Lower lobe of right lung (tissue), 2 donors: Measurements from ENCODE around the gene ANXA3. TPM values are rescaled to one million over a fixed set of nuclear protein-coding genes. Genes with fewer than 3 reads are reported as not detected.
"Not testable (repeated sequence)": the region's sequence is repeated elsewhere in the genome, so short reads cannot be mapped to it uniquely, and the experiment has no call there.

Source experiments
- ATAC-seq, 2 donors: fragments of 200-7000 bp; cut with Tn5 transposase; one replicate each; pipeline ENCODE4 v1.9.1; 2020 to 2022; ENCODE audit warnings: mild to moderate bottlenecking in 2 of 2, moderate library complexity in 2 of 2
- DNase-seq: peaks from one replicate; pipeline ENCODE4 v3.0.0-alpha.2; 2020
- H3K27ac ChIP-seq: fragments of 200-600 bp; one replicate; pipeline ENCODE4 v1.8.0; 2022
- H3K27me3 ChIP-seq: fragments of 200-600 bp; one replicate; pipeline ENCODE4 v1.8.0; 2022; ENCODE audit warnings: low read depth
- H3K36me3 ChIP-seq: fragments of 200-600 bp; one replicate; pipeline ENCODE4 v1.8.0; 2022; ENCODE audit warnings: mild to moderate bottlenecking
- H3K4me1 ChIP-seq: fragments of 200-600 bp; one replicate; pipeline ENCODE4 v1.8.0; 2022
- H3K4me3 ChIP-seq: fragments of 200-600 bp; one replicate; pipeline ENCODE4 v1.8.0; 2022; ENCODE audit warnings: mild to moderate bottlenecking
- H3K9me3 ChIP-seq: fragments of 200-600 bp; one replicate; pipeline ENCODE4 v1.8.0; 2022
- intact Hi-C: fragments of 100-400 bp; cut with DNase I; formaldehyde crosslinking; loops from one replicate; pipeline ENCODE4 v1.11.0; 2022
- total RNA-seq: library from RNA; stranded (reverse); fragmentation: NEBNext Ultra II Directional; extraction: Animal tissue kit (Norgen Biotek cat#: 25700); gene quantifications from one replicate; pipeline ENCODE4 v1.2.1, GENCODE V29; 2021
- TF ChIP-seq, protein P1 (sequence below): fragments of 200-600 bp; IDR thresholded peaks from one replicate; pipeline ENCODE4 v1.8.0; 2022; ENCODE audit warnings: antibody characterized with exemption, mild to moderate bottlenecking
- donor health status: DM: no; HTN: yes; CAD: no; lungs with severe emphysema.

ANXA3 gene
- total RNA-seq, 1 donor from 2014 or later = 148 TPM

DNA sequence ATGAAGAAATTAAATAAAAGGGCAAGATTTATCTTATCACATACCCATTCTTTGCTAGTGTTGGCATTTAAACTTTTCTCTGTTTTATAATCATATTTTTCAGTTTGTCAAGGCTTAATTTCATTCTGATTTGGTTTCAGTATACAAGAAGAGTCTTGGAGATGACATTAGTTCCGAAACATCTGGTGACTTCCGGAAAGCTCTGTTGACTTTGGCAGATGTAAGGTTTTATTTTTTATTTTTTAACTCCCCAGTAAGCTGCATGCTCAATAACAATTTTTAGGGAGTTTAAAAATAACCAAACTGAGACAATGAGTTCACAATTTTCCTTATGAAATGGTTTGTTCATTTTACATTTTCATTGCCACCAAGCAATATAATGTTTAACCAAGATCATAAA lies 39.8 kb downstream of the ANXA3 start:
- no peak overlapping the region for H3K27ac ChIP-seq
- H3K36me3 ChIP-seq = peaks cover 38% of the 10 kb centered on the region
- no peak overlapping the region for H3K4me3 ChIP-seq
- intact Hi-C loops = no loop called here
- H3K9me3 ChIP-seq = no peaks in the 10 kb centered on the region
- no peaks in the 10 kb centered on the region for H3K4me1 ChIP-seq
- no peak for DNase-seq
- TF ChIP-seq, protein P1, sequence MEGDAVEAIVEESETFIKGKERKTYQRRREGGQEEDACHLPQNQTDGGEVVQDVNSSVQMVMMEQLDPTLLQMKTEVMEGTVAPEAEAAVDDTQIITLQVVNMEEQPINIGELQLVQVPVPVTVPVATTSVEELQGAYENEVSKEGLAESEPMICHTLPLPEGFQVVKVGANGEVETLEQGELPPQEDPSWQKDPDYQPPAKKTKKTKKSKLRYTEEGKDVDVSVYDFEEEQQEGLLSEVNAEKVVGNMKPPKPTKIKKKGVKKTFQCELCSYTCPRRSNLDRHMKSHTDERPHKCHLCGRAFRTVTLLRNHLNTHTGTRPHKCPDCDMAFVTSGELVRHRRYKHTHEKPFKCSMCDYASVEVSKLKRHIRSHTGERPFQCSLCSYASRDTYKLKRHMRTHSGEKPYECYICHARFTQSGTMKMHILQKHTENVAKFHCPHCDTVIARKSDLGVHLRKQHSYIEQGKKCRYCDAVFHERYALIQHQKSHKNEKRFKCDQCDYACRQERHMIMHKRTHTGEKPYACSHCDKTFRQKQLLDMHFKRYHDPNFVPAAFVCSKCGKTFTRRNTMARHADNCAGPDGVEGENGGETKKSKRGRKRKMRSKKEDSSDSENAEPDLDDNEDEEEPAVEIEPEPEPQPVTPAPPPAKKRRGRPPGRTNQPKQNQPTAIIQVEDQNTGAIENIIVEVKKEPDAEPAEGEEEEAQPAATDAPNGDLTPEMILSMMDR = no peak
- H3K27me3 ChIP-seq = no peaks in the 10 kb centered on the region
- ATAC-seq = no peak

DNA sequence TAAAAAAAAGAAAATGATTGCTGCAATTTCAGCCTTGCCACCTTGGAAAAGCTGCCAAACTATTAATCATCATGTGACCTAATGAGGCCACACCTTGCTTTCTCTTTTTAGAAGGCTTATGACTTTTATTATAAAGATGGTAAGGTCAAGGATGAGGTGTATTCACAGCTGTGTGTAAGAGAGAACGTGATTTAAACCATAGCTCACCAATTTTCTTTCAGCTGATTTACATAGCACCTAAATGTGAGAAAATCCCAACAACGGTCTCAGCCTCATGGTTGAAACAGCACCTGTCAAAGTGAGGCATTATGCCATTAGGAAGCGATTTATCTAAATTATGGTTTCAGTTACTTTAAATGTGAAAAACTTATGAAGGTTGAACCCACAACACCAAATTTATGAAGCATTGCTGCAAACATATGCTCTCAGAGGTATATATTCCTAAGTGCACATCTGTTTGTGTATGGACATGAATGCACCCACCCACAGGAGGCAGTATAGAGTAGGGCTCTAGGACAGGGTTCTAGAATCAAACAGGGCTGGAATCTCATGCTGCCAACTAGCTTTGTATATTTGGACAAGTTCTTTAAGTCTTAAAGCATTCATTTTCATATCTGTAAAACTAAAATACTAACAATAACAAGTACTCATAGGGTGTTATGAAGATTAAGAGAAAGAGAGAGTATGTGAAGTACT lies 40.7 kb downstream of the ANXA3 start:
- DNase-seq = no peak
- Histone ChIP-seq H3K9me3 (no peaks in the 10 kb centered on the region), H3K36me3 (peaks cover 37% of the 10 kb centered on the region), H3K27me3 (no peaks in the 10 kb centered on the region), H3K27ac (no peak overlapping the region), H3K4me1 (no peaks in the 10 kb centered on the region), H3K4me3 (no peak overlapping the region)
- TF ChIP-seq, protein P1 = peak; percentile 29
- intact Hi-C loops = no loop called here
- ATAC-seq = peak in 1 of 2 donors; percentile 63

DNA sequence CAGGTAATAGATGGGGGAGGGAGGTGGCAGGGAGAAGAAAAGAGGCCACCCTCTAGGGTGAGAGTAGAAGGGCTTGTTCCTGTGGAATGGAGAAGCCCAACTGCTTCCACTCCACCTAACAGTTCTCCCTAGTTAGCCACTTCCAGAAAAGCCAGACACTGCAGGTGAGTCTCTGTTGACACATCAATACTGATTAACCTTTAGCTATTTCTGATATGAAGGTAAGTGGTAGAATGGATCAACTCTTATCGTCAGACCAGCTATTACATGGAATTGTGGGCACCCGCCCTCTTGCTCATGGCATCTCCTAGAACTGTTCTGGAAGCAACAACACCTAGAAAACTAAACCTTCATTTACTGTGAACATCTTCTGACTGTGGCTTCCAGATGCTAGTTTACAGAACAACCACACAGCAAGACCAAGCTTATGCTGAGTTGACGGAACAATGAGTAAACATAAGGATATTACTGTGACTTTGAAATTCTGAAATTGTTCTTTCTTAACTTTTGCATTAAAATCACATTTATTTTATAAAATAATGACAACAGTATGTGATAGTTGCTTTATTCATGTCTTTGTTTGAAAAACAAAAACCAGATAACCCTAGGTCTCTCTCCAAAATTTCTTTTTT lies 44.7 kb downstream of the ANXA3 start:
- DNase-seq = no peak

DNA sequence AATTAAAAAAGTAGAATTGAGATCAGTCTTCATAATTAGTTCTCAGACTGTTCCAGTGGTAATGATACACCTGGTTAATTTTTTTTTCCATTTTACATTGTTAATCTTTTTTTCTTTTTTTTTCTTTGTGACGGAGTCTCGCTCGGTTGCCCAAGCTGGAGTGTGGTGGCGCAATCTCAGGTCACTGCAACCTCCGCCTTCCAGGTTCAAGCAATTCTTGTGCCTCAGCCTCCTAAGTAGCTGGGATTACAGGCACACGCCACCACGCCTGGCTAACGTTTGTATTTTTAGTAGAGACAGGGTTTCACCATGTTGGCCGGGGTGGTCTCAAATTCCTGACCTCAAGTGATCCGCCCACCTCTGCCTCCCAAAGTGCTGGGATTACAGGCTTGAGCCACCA lies 46.9 kb downstream of the ANXA3 start:
- H3K27me3 ChIP-seq, H3K4me1 ChIP-seq, DNase-seq, ATAC-seq, H3K9me3 ChIP-seq, H3K27ac ChIP-seq, intact Hi-C loops, H3K4me3 ChIP-seq: not testable (repeated sequence)
- H3K36me3 ChIP-seq = peaks cover 46% of the 10 kb centered on the region

More for the DNA sequence above, 44.7 kb downstream of the ANXA3 start:
- TF ChIP-seq, protein P1 = no peak
- Histone ChIP-seq H3K9me3 (no peaks in the 10 kb centered on the region), H3K4me1 (no peaks in the 10 kb centered on the region), H3K36me3 (peaks cover 36% of the 10 kb centered on the region), H3K27ac (no peak overlapping the region), H3K4me3 (no peak overlapping the region), H3K27me3 (no peaks in the 10 kb centered on the region)
- intact Hi-C loops = no loop called here
- peak; percentile 32 to 37 for ATAC-seq

DNA sequence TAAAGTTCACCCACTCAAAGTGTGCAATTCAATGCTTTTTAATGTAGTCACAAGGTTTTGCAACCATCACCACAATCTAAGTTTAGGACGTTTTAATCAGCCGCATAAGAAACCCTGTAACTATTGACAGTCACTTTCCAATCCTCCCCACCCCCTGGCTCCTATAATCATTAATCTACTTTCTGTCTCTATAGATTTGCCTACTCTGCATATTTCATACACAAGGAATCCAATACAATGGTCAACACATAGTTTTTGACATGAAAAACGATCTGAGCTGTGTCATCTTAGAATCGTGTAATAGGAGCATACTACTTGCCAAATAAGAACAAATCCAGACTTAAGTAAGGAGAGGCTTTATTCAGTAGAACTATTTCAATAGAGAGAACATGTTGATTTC lies 47.6 kb downstream of the ANXA3 start:
- H3K36me3 ChIP-seq = peaks cover 52% of the 10 kb centered on the region
- H3K4me3 ChIP-seq = no peak overlapping the region
- H3K4me1 ChIP-seq = no peaks in the 10 kb centered on the region
- TF ChIP-seq, protein P1 = no peak
- H3K27ac ChIP-seq = no peak overlapping the region
- intact Hi-C loops = no loop called here
- H3K27me3 ChIP-seq = no peaks in the 10 kb centered on the region
- ATAC-seq = no peak
- no peak for DNase-seq
- no peaks in the 10 kb centered on the region for H3K9me3 ChIP-seq

DNA sequence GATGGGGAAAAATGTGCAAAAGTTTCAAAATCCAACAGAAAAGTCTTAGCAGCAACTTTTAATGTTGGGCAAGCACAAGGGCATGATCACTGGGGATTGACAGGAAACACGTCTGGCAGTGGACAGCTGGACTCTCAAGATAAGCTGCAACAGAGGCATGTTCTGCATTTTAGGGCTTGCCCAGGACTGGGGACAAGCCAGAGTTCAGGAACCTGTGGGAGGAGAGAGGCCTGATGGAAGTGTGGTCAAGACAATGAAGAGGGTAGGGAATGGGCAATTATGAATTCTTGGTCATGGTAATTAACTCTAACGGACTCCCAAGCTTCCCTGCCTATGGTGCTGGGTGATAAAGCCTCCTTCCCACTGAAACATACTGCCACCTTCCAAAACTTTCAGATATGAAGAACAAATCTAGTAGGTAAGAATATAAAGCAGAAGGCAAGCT lies 48.4 kb downstream of the ANXA3 start:
- intact Hi-C loops = no loop called here
- DNase-seq (no peak), ATAC-seq (peak in 1 of 2 donors; percentile 45)
- TF ChIP-seq, protein P1 = no peak
- H3K4me1 ChIP-seq = no peaks in the 10 kb centered on the region
- no peaks in the 10 kb centered on the region for H3K27me3 ChIP-seq
- no peak overlapping the region for H3K27ac ChIP-seq
- no peak overlapping the region for H3K4me3 ChIP-seq
- peaks cover 53% of the 10 kb centered on the region for H3K36me3 ChIP-seq
- no peaks in the 10 kb centered on the region for H3K9me3 ChIP-seq
